ENCODE measurements around the gene TPCN2.
"Not testable (repeated sequence)": the region's sequence is repeated elsewhere in the genome, so short reads cannot be mapped to it uniquely, and the experiment has no call there.

Gene TPCN2

DNA sequence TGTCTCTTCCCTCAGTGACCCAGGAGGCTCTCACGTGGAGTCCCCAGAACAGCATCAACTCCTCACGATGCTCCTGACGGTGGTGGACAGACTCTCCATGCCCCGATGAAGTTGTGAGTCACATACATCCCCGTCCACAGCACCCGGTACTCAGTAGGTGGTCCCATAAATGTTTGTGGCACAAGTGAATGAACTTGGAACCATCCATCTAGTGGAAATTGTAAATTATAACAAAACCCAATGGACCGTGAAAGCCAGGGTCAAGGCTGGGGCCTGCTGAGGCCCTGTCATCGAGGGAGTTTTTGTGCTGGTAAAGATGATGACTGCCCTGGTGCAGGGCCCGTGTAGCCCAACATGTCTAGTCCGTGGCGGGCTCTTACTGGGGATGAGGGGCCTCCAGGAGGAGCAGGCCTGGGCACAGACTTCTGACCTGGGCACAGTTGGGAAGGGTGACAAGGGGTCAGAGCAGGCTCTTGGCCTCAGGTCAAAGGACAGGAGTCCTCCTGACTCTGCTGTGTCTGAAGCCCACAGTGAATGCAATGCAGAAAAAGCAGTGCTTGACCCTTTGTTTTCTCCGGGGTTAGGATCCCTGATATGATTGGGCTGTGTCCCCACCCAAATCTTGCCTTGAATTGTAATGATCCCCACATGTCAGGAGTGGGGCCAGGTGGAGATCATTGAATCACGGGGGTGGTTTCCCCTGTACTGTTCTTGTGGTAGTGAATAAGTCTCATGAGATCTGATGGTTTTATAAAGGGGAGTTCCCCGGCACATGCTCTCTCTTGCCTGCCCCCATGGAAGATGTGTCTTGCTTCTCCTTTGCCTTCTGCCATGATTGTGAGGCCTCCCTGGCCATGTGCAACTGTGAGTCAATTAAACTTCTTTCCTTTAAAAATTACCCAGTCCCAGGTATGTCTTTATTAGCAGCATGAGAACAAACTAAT lies 87.0 kb downstream of the TPCN2 start:
- Histone ChIP-seq H3K27me3 (replicated peaks; ENCODE audit: control insufficient read depth, insufficient read depth, low read length, poor library complexity, severe bottlenecking) (no peaks in the 10 kb centered on the region), H3K4me3 (ENCODE audit: insufficient read depth, low read depth, low read length, poor library complexity, severe bottlenecking) (no peak overlapping the region), H3K4me1 (ENCODE audit: control insufficient read depth, insufficient read depth, low read length, poor library complexity, severe bottlenecking) (no peaks in the 10 kb centered on the region), H3K36me3 (ENCODE audit: control insufficient read depth, insufficient read depth, low read length) (no peaks in the 10 kb centered on the region), H3K9me3 (ENCODE audit: control insufficient read depth, low read length) (no peaks in the 10 kb centered on the region), H3K27ac (ENCODE audit: insufficient read depth, low read length, poor library complexity, severe bottlenecking) (no peak overlapping the region)
- no peak for DNase-seq

GRCh38 chr11:69136471-69136870 lies 87.7 kb downstream of the TPCN2 start:
- no peak overlapping the region for H3K27ac ChIP-seq (ENCODE audit: insufficient read depth, low read length, poor library complexity, severe bottlenecking)
- H3K4me3 ChIP-seq (ENCODE audit: insufficient read depth, low read depth, low read length, poor library complexity, severe bottlenecking), result no peak overlapping the region

DNA sequence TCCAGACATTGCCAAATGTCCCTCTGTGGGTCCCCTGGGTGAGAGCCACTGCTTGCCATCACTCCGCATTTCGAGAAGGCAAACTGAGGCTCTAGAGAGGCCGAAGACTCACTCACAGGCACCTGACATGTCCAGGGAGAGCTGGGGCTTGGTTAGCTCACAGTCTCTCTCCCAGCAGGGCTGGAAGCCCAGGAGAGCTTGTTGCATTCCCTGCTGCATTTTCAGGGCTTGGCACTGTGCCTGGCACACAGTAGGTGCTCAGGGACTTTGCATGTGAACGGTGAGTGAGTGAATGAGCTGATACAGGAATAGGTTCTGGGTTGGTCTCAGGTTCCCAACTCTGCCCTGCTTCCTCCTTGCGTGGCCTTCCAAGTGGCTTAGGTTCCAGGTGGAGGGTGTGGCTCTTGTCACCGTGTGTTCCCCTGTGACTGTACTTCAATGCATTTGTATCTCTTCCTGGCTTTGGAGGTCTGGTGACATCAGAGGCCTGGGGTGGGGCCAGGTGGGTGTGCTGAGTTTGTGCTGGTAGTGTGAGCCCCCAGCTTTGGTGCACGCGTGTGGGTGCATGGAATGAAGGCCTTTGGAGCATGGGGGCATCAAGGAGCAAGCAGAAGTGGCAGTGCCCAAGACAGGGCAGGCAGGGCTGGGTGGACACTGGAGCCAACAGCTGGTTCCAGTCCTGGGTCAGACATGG lies 88.6 kb downstream of the TPCN2 start:
- no peak overlapping the region for H3K27ac ChIP-seq (ENCODE audit: insufficient read depth, low read length, poor library complexity, severe bottlenecking)
- no peaks in the 10 kb centered on the region for H3K9me3 ChIP-seq (ENCODE audit: control insufficient read depth, low read length)
- no peaks in the 10 kb centered on the region for H3K4me1 ChIP-seq (ENCODE audit: control insufficient read depth, insufficient read depth, low read length, poor library complexity, severe bottlenecking)
- DNase-seq, result no peak
- H3K27me3 ChIP-seq (replicated peaks; ENCODE audit: control insufficient read depth, insufficient read depth, low read length, poor library complexity, severe bottlenecking), result no peaks in the 10 kb centered on the region
- H3K4me3 ChIP-seq (ENCODE audit: insufficient read depth, low read depth, low read length, poor library complexity, severe bottlenecking), result no peak overlapping the region
- no peaks in the 10 kb centered on the region for H3K36me3 ChIP-seq (ENCODE audit: control insufficient read depth, insufficient read depth, low read length)

More at GRCh38 chr11:69136471-69136870, 87.7 kb downstream of the TPCN2 start:
- Histone ChIP-seq H3K4me1 (ENCODE audit: control insufficient read depth, insufficient read depth, low read length, poor library complexity, severe bottlenecking) (no peaks in the 10 kb centered on the region), H3K36me3 (ENCODE audit: control insufficient read depth, insufficient read depth, low read length) (no peaks in the 10 kb centered on the region), H3K9me3 (ENCODE audit: control insufficient read depth, low read length) (no peaks in the 10 kb centered on the region), H3K27me3 (replicated peaks; ENCODE audit: control insufficient read depth, insufficient read depth, low read length, poor library complexity, severe bottlenecking) (no peaks in the 10 kb centered on the region)
- no peak for DNase-seq

GRCh38 chr11:69138265-69138664 lies 89.5 kb downstream of the TPCN2 start:
- Histone ChIP-seq H3K27ac (ENCODE audit: insufficient read depth, low read length, poor library complexity, severe bottlenecking) (no peak overlapping the region), H3K9me3 (ENCODE audit: control insufficient read depth, low read length) (no peaks in the 10 kb centered on the region), H3K27me3 (replicated peaks; ENCODE audit: control insufficient read depth, insufficient read depth, low read length, poor library complexity, severe bottlenecking) (no peaks in the 10 kb centered on the region), H3K4me3 (ENCODE audit: insufficient read depth, low read depth, low read length, poor library complexity, severe bottlenecking) (no peak overlapping the region), H3K4me1 (ENCODE audit: control insufficient read depth, insufficient read depth, low read length, poor library complexity, severe bottlenecking) (no peaks in the 10 kb centered on the region), H3K36me3 (ENCODE audit: control insufficient read depth, insufficient read depth, low read length) (no peaks in the 10 kb centered on the region)
- no peak for DNase-seq

DNA sequence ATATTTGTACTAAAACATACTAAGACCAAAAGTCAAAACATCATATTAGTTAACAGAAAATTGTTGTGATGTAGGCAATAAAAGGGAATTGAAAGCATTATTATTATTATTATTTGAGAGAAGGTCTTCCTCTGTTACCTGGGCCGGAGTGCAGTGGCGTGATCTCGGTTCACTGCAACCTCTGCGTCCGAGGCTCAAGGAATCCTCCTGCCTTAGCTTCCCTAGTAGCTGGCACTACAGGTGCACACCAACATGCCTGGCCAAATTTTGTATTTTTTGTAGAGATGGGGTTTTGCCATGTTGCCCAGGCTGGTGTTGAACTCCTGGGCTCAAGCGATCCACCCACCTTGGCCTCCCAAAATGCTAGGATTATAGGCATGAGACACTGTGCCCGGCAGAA lies 91.4 kb downstream of the TPCN2 start:
- not testable (repeated sequence) for H3K4me1 ChIP-seq (ENCODE audit: control insufficient read depth, insufficient read depth, low read length, poor library complexity, severe bottlenecking); H3K27me3 ChIP-seq (replicated peaks; ENCODE audit: control insufficient read depth, insufficient read depth, low read length, poor library complexity, severe bottlenecking); DNase-seq; H3K27ac ChIP-seq (ENCODE audit: insufficient read depth, low read length, poor library complexity, severe bottlenecking); H3K4me3 ChIP-seq (ENCODE audit: insufficient read depth, low read depth, low read length, poor library complexity, severe bottlenecking); H3K9me3 ChIP-seq (ENCODE audit: control insufficient read depth, low read length); H3K36me3 ChIP-seq (ENCODE audit: control insufficient read depth, insufficient read depth, low read length)

DNA sequence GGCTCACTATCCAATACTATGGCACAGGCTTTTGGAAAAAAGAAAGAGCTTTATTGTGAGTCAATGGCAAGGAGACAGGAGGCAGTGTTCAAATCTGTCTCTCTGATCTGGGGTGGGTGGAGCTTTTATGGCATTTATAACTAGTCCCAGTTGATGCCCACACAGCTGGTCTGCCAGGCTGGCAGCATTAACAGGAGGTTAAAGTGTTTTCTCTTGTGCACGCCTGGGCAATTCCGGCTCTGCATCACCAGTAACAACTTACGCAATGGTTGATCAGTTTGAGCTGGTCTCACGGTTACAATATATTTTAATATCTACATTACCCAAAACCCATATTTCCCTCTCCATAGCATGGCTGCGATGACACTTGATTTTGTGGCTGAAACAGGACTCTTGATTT lies 91.9 kb downstream of the TPCN2 start:
- Histone ChIP-seq H3K27ac (ENCODE audit: insufficient read depth, low read length, poor library complexity, severe bottlenecking) (no peak overlapping the region), H3K36me3 (ENCODE audit: control insufficient read depth, insufficient read depth, low read length) (no peaks in the 10 kb centered on the region), H3K9me3 (ENCODE audit: control insufficient read depth, low read length) (no peaks in the 10 kb centered on the region), H3K27me3 (replicated peaks; ENCODE audit: control insufficient read depth, insufficient read depth, low read length, poor library complexity, severe bottlenecking) (no peaks in the 10 kb centered on the region), H3K4me1 (ENCODE audit: control insufficient read depth, insufficient read depth, low read length, poor library complexity, severe bottlenecking) (no peaks in the 10 kb centered on the region), H3K4me3 (ENCODE audit: insufficient read depth, low read depth, low read length, poor library complexity, severe bottlenecking) (no peak overlapping the region)
- no peak for DNase-seq

DNA sequence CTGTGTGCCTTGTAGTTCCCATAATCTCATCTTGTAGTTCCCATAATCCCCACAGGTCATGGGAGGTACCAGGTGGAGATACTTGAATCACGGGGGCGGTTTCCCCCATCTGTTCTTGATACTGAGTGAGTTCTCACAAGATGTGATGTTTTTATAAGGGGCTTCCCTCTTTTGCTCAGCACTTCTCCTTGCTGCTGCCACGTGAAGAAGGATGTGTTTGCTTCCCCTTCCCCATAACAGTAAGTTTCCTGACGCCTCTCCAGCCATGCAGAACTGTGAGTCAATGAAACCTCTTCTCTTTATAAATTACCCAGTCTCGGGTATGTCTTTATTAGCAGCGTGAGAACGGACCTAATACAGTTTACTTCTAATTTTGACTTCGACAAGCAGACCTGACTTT lies 93.0 kb downstream of the TPCN2 start:
- Histone ChIP-seq H3K4me1 (ENCODE audit: control insufficient read depth, insufficient read depth, low read length, poor library complexity, severe bottlenecking) (no peaks in the 10 kb centered on the region), H3K27ac (ENCODE audit: insufficient read depth, low read length, poor library complexity, severe bottlenecking) (no peak overlapping the region), H3K4me3 (ENCODE audit: insufficient read depth, low read depth, low read length, poor library complexity, severe bottlenecking) (no peak overlapping the region), H3K27me3 (replicated peaks; ENCODE audit: control insufficient read depth, insufficient read depth, low read length, poor library complexity, severe bottlenecking) (no peaks in the 10 kb centered on the region), H3K36me3 (ENCODE audit: control insufficient read depth, insufficient read depth, low read length) (no peaks in the 10 kb centered on the region), H3K9me3 (ENCODE audit: control insufficient read depth, low read length) (no peaks in the 10 kb centered on the region)
- DNase-seq, result no peak

DNA sequence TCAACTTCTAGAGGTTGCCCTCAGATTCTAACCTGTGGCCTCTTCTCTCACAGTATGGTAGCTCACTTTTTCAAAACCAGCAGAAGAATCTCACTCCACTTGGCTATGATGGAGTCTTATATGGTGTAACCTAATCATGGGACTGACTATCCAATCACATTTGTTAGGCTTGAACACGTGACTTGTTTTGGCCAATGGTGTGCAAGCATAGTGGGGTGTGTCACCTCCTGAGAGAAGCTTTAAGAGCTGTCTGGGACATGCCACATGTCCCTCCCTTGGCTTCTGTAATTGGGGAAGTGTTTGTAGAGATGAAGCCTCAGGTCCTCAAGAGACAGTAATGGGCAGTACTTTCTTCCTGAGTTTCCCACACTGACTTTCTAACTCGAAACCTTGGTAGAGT lies 94.2 kb downstream of the TPCN2 start:
- Histone ChIP-seq H3K27me3 (replicated peaks; ENCODE audit: control insufficient read depth, insufficient read depth, low read length, poor library complexity, severe bottlenecking) (no peaks in the 10 kb centered on the region), H3K36me3 (ENCODE audit: control insufficient read depth, insufficient read depth, low read length) (no peaks in the 10 kb centered on the region), H3K4me1 (ENCODE audit: control insufficient read depth, insufficient read depth, low read length, poor library complexity, severe bottlenecking) (no peaks in the 10 kb centered on the region), H3K9me3 (ENCODE audit: control insufficient read depth, low read length) (no peaks in the 10 kb centered on the region), H3K27ac (ENCODE audit: insufficient read depth, low read length, poor library complexity, severe bottlenecking) (no peak overlapping the region), H3K4me3 (ENCODE audit: insufficient read depth, low read depth, low read length, poor library complexity, severe bottlenecking) (no peak overlapping the region)
- DNase-seq, result no peak

- H3K9me3 ChIP-seq (ENCODE audit: control insufficient read depth, low read length), result no peaks in the 10 kb centered on the region
- H3K4me3 ChIP-seq (ENCODE audit: insufficient read depth, low read depth, low read length, poor library complexity, severe bottlenecking), result no peak overlapping the region
- H3K27ac ChIP-seq (ENCODE audit: insufficient read depth, low read length, poor library complexity, severe bottlenecking), result no peak overlapping the region
- no peak for DNase-seq
- H3K27me3 ChIP-seq (replicated peaks; ENCODE audit: control insufficient read depth, insufficient read depth, low read length, poor library complexity, severe bottlenecking), result no peaks in the 10 kb centered on the region
- no peaks in the 10 kb centered on the region for H3K36me3 ChIP-seq (ENCODE audit: control insufficient read depth, insufficient read depth, low read length)
- H3K4me1 ChIP-seq (ENCODE audit: control insufficient read depth, insufficient read depth, low read length, poor library complexity, severe bottlenecking), result no peaks in the 10 kb centered on the region
Measured at GRCh38 chr11:69144316-69145049, 95.8 kb downstream of the TPCN2 start.

DNA sequence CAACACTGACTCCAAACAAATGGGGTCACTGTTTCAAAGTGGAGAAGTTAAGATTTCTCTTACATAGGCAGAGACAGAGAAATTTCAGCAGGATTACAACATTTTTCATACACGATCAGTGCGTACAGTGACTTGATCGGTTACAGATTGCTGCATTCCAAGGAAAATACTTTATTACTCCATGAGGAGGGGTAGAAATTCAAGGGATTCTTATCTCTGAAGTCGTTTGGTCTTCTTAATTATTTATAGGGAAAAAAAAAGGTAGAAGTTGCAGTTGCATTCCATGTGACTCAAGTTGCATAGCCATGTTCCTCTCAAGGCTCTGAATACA lies 96.3 kb downstream of the TPCN2 start:
- Histone ChIP-seq H3K27ac (ENCODE audit: insufficient read depth, low read length, poor library complexity, severe bottlenecking) (no peak overlapping the region), H3K9me3 (ENCODE audit: control insufficient read depth, low read length) (no peaks in the 10 kb centered on the region), H3K4me1 (ENCODE audit: control insufficient read depth, insufficient read depth, low read length, poor library complexity, severe bottlenecking) (no peaks in the 10 kb centered on the region), H3K27me3 (replicated peaks; ENCODE audit: control insufficient read depth, insufficient read depth, low read length, poor library complexity, severe bottlenecking) (no peaks in the 10 kb centered on the region), H3K4me3 (ENCODE audit: insufficient read depth, low read depth, low read length, poor library complexity, severe bottlenecking) (no peak overlapping the region), H3K36me3 (ENCODE audit: control insufficient read depth, insufficient read depth, low read length) (no peaks in the 10 kb centered on the region)
- no peak for DNase-seq

Measured in effector memory CD4-positive, alpha-beta T cell (primary cell).